ENCODE measurements around the gene THAP8. TPM values are rescaled to one million over a fixed set of nuclear protein-coding genes. Genes with fewer than 3 reads are reported as not detected.

The THAP8 gene
- total and polyA plus RNA-seq, 2 of the 13 experiments (the other 11 are each of a cell fraction or from before 2014, with no cell fraction given) = 1.7 to 3.7 TPM

GRCh38 chr19:36014012-36014924 is 39.8 kb downstream of the THAP8 start, which contains the start of gene ALKBH6 (continued):
- TF ChIP-seq ETV5 (CRISPR knock-in tag; IDR thresholded peaks at IDR 0.05; ENCODE audit: borderline replicate concordance) (peak; percentile 32; the same call in 1 of the 2 replicates), REST (IDR thresholded peaks at IDR 0.05; ENCODE audit: borderline replicate concordance in 1 of 2, low read depth in 1 of 2, low read length in 2 of 2) (peak; percentile 6 to 75), SP2 (CRISPR knock-in tag; IDR thresholded peaks at IDR 0.05) (peak; percentile 95), SSRP1 (CRISPR knock-in tag; IDR thresholded peaks at IDR 0.05) (no peak), POLR2A (IDR thresholded peaks at IDR 0.05; ENCODE audit: insufficient read depth in 1 of 2, low read depth in 2 of 2, low read length in 2 of 2) (peak; percentile 42 to 72; a peak in 3 of 4 replicates), POGZ (CRISPR knock-in tag; IDR thresholded peaks at IDR 0.05) (peak; percentile 36; the same call in 1 of the 2 replicates), NFE2L2 (IDR thresholded peaks at IDR 0.05; ENCODE audit: low read length) (no peak), TFDP1 (CRISPR knock-in tag; IDR thresholded peaks at IDR 0.05; ENCODE audit: borderline replicate concordance) (peak; percentile 88; the same call in 1 of the 2 replicates), DR1 (CRISPR knock-in tag; IDR thresholded peaks at IDR 0.05) (peak; percentile 46; the same call in 1 of the 2 replicates), MAF1 (CRISPR knock-in tag; IDR thresholded peaks at IDR 0.05; ENCODE audit: borderline replicate concordance) (no peak), ZFY (CRISPR knock-in tag; IDR thresholded peaks at IDR 0.05) (peak; percentile 53; the same call in 1 of the 2 replicates), AGO1 (IDR thresholded peaks at IDR 0.05; ENCODE audit: low read depth, low read length, poor library complexity, severe bottlenecking) (peak; percentile 68), PHF8 (CRISPR knock-in tag; IDR thresholded peaks at IDR 0.05) (peak; percentile 65; the same call in 1 of the 2 replicates), STAG1 (CRISPR knock-in tag; IDR thresholded peaks at IDR 0.05) (no peak), SOX5 (CRISPR knock-in tag; IDR thresholded peaks at IDR 0.05; ENCODE audit: borderline replicate concordance) (no peak), EP300 (IDR thresholded peaks at IDR 0.05; ENCODE audit: low read depth in 2 of 2, low read length in 2 of 2) (no peak), EP300 (CRISPR knock-in tag; IDR thresholded peaks at IDR 0.05; ENCODE audit: borderline replicate concordance) (peak; percentile 18; the same call in 1 of the 2 replicates), ATF1 (CRISPR knock-in tag; IDR thresholded peaks at IDR 0.05) (peak; percentile 91), AGO2 (optimal IDR thresholded peaks at IDR 0.05; ENCODE audit: low read depth, low read length) (no peak), TEAD3 (CRISPR knock-in tag; optimal IDR thresholded peaks at IDR 0.05; ENCODE audit: borderline replicate concordance) (peak; percentile 22)
- TF ChIP-seq, protein P1, sequence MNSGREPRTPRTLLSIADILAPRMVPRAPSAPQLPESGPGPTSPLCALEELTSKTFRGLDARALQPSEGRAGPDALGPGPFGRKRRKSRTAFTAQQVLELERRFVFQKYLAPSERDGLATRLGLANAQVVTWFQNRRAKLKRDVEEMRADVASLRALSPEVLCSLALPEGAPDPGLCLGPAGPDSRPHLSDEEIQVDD (CRISPR knock-in tag; IDR thresholded peaks at IDR 0.05; ENCODE audit: borderline replicate concordance) = no peak
- TF ChIP-seq, protein P2, sequence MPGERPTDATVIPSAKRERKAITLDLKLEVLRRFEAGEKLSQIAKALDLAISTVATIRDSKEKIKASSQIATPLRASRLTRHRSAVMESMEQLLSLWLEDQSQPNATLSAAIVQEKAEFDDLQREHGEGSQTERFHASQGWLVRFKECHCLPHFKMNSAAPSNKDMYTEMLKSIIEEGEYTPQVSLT (CRISPR knock-in tag; IDR thresholded peaks at IDR 0.05; ENCODE audit: borderline replicate concordance, low read depth) = no peak
- TF ChIP-seq, protein P3, sequence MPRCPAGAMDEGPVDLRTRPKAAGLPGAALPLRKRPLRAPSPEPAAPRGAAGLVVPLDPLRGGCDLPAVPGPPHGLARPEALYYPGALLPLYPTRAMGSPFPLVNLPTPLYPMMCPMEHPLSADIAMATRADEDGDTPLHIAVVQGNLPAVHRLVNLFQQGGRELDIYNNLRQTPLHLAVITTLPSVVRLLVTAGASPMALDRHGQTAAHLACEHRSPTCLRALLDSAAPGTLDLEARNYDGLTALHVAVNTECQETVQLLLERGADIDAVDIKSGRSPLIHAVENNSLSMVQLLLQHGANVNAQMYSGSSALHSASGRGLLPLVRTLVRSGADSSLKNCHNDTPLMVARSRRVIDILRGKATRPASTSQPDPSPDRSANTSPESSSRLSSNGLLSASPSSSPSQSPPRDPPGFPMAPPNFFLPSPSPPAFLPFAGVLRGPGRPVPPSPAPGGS (CRISPR knock-in tag; IDR thresholded peaks at IDR 0.05) = peak; percentile 35; the same call in 1 of the 2 replicates
